Neural cell (in vitro differentiated cells): ENCODE measurements around the gene ATXN7L3. TPM values are rescaled to one million over a fixed set of nuclear protein-coding genes. Genes with fewer than 3 reads are reported as not detected.

Experiments used
- H2AFZ ChIP-seq: fragments of 200-600, 300-800 bp; sonication (generic), shearing (Covaris generic); 2 replicates; pipeline ENCODE4 v1.6.0; 2014; ENCODE audit warnings: low read depth, mild to moderate bottlenecking, antibody characterized with exemption, low read length, moderate library complexity
- H3F3A ChIP-seq: fragments of 200-600 bp; shearing (Covaris generic); 2 replicates; pipeline ENCODE4 v1.6.1; 2016; ENCODE audit warnings: mild to moderate bottlenecking, moderate library complexity, mixed read lengths, antibody characterized with exemption, low read length; ENCODE audit not compliant: insufficient read depth, poor library complexity, severe bottlenecking
- H3K27ac ChIP-seq: fragments of 200-600, 300-800 bp; sonication (generic), shearing (Covaris generic); 2 replicates; pipeline ENCODE4 v1.5.1; 2014; ENCODE audit warnings: mild to moderate bottlenecking, low read length, moderate library complexity
- H3K27me3 ChIP-seq: fragments of 300-800, 200-600 bp; sonication (generic), shearing (Covaris generic); 2 replicates; pipeline ENCODE4 v1.6.0; 2014; ENCODE audit warnings: mild to moderate bottlenecking, low read depth, low read length, moderate library complexity; ENCODE audit not compliant: insufficient read depth
- H3K36me3 ChIP-seq: fragments of 300-800, 200-600 bp; sonication (generic), shearing (Covaris generic); 2 replicates; pipeline ENCODE4 v1.5.1; 2014; ENCODE audit warnings: mild to moderate bottlenecking, antibody characterized with exemption, low read length, moderate library complexity; ENCODE audit not compliant: insufficient read depth
- H3K4me2 ChIP-seq: fragments of 300-800, 200-600 bp; sonication (generic), shearing (Covaris generic); 2 replicates; pipeline ENCODE4 v1.6.0; 2014; ENCODE audit warnings: mild to moderate bottlenecking, low read length
- H3K4me3 ChIP-seq: fragments of 300-800, 200-600 bp; sonication (generic), shearing (Covaris generic); 2 replicates; pipeline ENCODE4 v1.5.1; 2014; ENCODE audit warnings: mild to moderate bottlenecking, low read length, moderate library complexity
- H3K79me2 ChIP-seq: fragments of 200-600 bp; shearing (Covaris generic); replicated peaks from 2 replicates; pipeline ENCODE4 v1.6.0; 2014; ENCODE audit warnings: mild to moderate bottlenecking, low read length, moderate library complexity; ENCODE audit not compliant: insufficient read depth
- H3K9ac ChIP-seq: fragments of 300-800, 200-600 bp; sonication (generic), shearing (Covaris generic); 2 replicates; pipeline ENCODE4 v1.6.1; 2016; ENCODE audit warnings: mild to moderate bottlenecking, low read length, mixed read lengths
- H3K9me2 ChIP-seq: fragments of 200-600 bp; shearing (Covaris generic); 2 replicates; pipeline ENCODE4 v1.6.1; 2016; ENCODE audit warnings: mild to moderate bottlenecking, low read length, mixed read lengths; ENCODE audit not compliant: insufficient read depth
- H3K9me3 ChIP-seq: fragments of 200-600, 300-800 bp; sonication (generic), shearing (Covaris generic); 2 replicates; pipeline ENCODE4 v1.6.1; 2016; ENCODE audit warnings: mild to moderate bottlenecking, mixed run types, low read length, moderate library complexity, mixed read lengths
- H4K20me1 ChIP-seq: fragments of 200-600 bp; shearing (Covaris generic); 2 replicates; pipeline ENCODE4 v1.6.1; 2016; ENCODE audit warnings: mild to moderate bottlenecking, mixed run types; ENCODE audit not compliant: insufficient read depth
- EP300 ChIP-seq: fragments of 450-650 bp; conservative IDR thresholded peaks from 2 replicates; pipeline ENCODE4 v1.6.1; 2014; ENCODE audit warnings: antibody characterized with exemption, mild to moderate bottlenecking, moderate library complexity; ENCODE audit not compliant: poor library complexity, severe bottlenecking
- EZH2 ChIP-seq: fragments of 200-600, 300-800 bp; shearing (Covaris generic), sonication (generic); IDR thresholded peaks from 2 replicates; pipeline ENCODE4 v1.6.1; 2014; ENCODE audit warnings: antibody characterized with exemption, low read length, borderline replicate concordance, mild to moderate bottlenecking; ENCODE audit not compliant: insufficient read depth, poor library complexity, severe bottlenecking
- MXI1 ChIP-seq: fragments of 450-650 bp; conservative IDR thresholded peaks from 2 replicates; pipeline ENCODE4 v1.6.1; 2014; ENCODE audit warnings: antibody characterized with exemption, mild to moderate bottlenecking; ENCODE audit not compliant: poor library complexity, severe bottlenecking
- POLR2AphosphoS5 ChIP-seq: IDR thresholded peaks from 2 replicates; pipeline ENCODE4 v1.6.1; 2012
- RAD21 ChIP-seq: fragments of 450-650 bp; conservative IDR thresholded peaks from 2 replicates; pipeline ENCODE4 v1.6.1; 2014; ENCODE audit warnings: antibody characterized with exemption, mild to moderate bottlenecking, moderate library complexity
- SMC3 ChIP-seq: fragments of 450-650 bp; conservative IDR thresholded peaks from 2 replicates; pipeline ENCODE4 v1.6.1; 2014; ENCODE audit warnings: antibody characterized with exemption, mild to moderate bottlenecking, moderate library complexity; ENCODE audit not compliant: poor library complexity
- TAF1 ChIP-seq: IDR thresholded peaks from 2 replicates; pipeline ENCODE4 v1.6.1; 2012; ENCODE audit warnings: low read depth
- polyA plus RNA-seq: library from polyadenylated mRNA; depleted of rRNA; stranded (reverse); fragments of >200 nt; gene quantifications from 2 replicates; pipeline ENCODE4 v1.2.3, GENCODE V29; 2014
- TF ChIP-seq, protein P1 (sequence below): IDR thresholded peaks from 2 replicates; pipeline ENCODE4 v1.6.1; 2012; ENCODE audit warnings: borderline replicate concordance
- TF ChIP-seq, protein P2 (sequence below): fragments of 450-650 bp; IDR thresholded peaks from 2 replicates; pipeline ENCODE4 v1.5.1; 2014; ENCODE audit warnings: antibody characterized with exemption, mild to moderate bottlenecking, moderate library complexity; ENCODE audit not compliant: poor library complexity, severe bottlenecking

Gene ATXN7L3
- polyA plus RNA-seq, 1 donor from 2014 or later = 97.2 TPM

DNA sequence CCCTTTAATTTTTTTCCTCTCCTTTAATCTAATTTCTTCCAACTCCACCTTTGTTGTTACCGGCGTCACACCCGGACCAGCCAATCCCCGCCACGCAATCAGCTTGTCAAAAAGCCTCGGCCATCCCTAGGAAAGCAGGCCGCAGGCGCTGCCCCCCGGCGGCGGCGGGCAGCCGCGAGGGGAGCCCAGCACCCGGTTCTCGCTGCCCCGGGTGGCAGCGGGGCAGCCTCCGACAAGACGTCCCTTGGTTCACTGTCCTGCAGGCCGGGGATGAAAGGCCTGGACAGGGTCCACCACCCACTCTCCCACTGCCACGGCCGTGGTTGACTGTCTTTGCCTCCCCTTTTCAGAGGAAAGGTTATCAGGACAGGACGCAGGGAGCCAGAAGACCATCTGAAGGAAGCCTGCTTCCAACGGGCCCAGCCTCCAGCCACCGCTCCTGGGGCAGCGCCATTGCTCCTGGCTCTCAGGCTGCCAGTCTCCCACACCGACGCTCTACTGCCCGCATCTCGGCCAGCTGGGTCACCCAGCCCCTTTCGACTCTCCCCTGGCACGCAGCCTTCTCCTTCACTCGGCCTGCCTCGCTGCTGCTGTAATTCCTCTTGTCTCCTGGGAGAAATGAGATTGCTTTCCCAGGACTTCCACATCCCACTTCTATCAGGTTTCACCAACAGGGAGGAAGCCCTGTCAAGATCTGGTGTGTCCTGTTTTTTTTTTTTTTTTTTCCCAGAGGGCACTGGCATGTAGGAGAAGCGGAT, 22.6 kb upstream of the ATXN7L3 start:
- Histone ChIP-seq H3K27ac (peak overlapping the region; percentile 96), H3K9ac (peak overlapping the region; percentile 99)

DNA sequence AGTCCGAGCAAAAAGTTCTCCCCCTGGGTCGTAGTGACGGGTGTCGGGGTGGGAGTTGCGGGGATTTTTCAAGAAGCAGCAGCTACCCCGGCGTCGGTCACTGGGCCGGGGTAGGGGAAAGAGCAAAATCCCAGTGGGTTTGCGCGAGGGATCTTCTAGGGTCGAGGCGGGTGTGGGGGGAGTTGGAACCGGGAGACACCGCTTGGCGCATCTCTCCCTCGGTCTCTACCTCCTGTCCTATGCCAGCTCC, 22.1 kb upstream of the ATXN7L3 start:
- Histone ChIP-seq H3F3A (no peaks in the 10 kb centered on the region), H3K79me2 (peaks cover 19% of the 10 kb centered on the region), H2AFZ (peak overlapping the region; percentile 30), H3K4me2 (peak overlapping the region; percentile 93), H3K27ac (peak overlapping the region; percentile 96), H3K4me3 (peak overlapping the region; percentile 97), H3K9ac (peak overlapping the region; percentile 99), H3K9me2 (no peaks in the 10 kb centered on the region), H3K27me3 (no peaks in the 10 kb centered on the region), H3K9me3 (no peaks in the 10 kb centered on the region), H3K36me3 (no peaks in the 10 kb centered on the region), H4K20me1 (peaks cover 15% of the 10 kb centered on the region)
- TF ChIP-seq POLR2AphosphoS5 (peak; percentile 68), SMC3 (no peak), EZH2 (no peak)

More for the DNA sequence above, 22.6 kb upstream of the ATXN7L3 start:
- H3K36me3 ChIP-seq = no peaks in the 10 kb centered on the region
- H4K20me1 ChIP-seq = peaks cover 10% of the 10 kb centered on the region
- H3F3A ChIP-seq = no peaks in the 10 kb centered on the region
- TF ChIP-seq SMC3 = no peak
- no peak for TF ChIP-seq EP300
- TF ChIP-seq POLR2AphosphoS5 = peak; percentile 1
- TF ChIP-seq RAD21 = no peak
- TF ChIP-seq TAF1 = no peak
- TF ChIP-seq EZH2 = no peak
- TF ChIP-seq, protein P1, sequence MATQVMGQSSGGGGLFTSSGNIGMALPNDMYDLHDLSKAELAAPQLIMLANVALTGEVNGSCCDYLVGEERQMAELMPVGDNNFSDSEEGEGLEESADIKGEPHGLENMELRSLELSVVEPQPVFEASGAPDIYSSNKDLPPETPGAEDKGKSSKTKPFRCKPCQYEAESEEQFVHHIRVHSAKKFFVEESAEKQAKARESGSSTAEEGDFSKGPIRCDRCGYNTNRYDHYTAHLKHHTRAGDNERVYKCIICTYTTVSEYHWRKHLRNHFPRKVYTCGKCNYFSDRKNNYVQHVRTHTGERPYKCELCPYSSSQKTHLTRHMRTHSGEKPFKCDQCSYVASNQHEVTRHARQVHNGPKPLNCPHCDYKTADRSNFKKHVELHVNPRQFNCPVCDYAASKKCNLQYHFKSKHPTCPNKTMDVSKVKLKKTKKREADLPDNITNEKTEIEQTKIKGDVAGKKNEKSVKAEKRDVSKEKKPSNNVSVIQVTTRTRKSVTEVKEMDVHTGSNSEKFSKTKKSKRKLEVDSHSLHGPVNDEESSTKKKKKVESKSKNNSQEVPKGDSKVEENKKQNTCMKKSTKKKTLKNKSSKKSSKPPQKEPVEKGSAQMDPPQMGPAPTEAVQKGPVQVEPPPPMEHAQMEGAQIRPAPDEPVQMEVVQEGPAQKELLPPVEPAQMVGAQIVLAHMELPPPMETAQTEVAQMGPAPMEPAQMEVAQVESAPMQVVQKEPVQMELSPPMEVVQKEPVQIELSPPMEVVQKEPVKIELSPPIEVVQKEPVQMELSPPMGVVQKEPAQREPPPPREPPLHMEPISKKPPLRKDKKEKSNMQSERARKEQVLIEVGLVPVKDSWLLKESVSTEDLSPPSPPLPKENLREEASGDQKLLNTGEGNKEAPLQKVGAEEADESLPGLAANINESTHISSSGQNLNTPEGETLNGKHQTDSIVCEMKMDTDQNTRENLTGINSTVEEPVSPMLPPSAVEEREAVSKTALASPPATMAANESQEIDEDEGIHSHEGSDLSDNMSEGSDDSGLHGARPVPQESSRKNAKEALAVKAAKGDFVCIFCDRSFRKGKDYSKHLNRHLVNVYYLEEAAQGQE = peak; percentile 41
- peak; percentile 10 for TF ChIP-seq MXI1
- TF ChIP-seq, protein P2, sequence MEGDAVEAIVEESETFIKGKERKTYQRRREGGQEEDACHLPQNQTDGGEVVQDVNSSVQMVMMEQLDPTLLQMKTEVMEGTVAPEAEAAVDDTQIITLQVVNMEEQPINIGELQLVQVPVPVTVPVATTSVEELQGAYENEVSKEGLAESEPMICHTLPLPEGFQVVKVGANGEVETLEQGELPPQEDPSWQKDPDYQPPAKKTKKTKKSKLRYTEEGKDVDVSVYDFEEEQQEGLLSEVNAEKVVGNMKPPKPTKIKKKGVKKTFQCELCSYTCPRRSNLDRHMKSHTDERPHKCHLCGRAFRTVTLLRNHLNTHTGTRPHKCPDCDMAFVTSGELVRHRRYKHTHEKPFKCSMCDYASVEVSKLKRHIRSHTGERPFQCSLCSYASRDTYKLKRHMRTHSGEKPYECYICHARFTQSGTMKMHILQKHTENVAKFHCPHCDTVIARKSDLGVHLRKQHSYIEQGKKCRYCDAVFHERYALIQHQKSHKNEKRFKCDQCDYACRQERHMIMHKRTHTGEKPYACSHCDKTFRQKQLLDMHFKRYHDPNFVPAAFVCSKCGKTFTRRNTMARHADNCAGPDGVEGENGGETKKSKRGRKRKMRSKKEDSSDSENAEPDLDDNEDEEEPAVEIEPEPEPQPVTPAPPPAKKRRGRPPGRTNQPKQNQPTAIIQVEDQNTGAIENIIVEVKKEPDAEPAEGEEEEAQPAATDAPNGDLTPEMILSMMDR = peak; percentile 45
- H3K4me2 ChIP-seq = peak overlapping the region; percentile 93
- H2AFZ ChIP-seq = peak overlapping the region; percentile 30
- H3K9me3 ChIP-seq = no peaks in the 10 kb centered on the region
- no peaks in the 10 kb centered on the region for H3K27me3 ChIP-seq
- peak overlapping the region; percentile 97 for H3K4me3 ChIP-seq
- H3K79me2 ChIP-seq = peaks cover 14% of the 10 kb centered on the region
- no peaks in the 10 kb centered on the region for H3K9me2 ChIP-seq
